ENCODE measurements around the gene TECPR1.
A peak's percentile ranks its signal among the peaks of the same experiment; 100 is the strongest.

Gene TECPR1

DNA sequence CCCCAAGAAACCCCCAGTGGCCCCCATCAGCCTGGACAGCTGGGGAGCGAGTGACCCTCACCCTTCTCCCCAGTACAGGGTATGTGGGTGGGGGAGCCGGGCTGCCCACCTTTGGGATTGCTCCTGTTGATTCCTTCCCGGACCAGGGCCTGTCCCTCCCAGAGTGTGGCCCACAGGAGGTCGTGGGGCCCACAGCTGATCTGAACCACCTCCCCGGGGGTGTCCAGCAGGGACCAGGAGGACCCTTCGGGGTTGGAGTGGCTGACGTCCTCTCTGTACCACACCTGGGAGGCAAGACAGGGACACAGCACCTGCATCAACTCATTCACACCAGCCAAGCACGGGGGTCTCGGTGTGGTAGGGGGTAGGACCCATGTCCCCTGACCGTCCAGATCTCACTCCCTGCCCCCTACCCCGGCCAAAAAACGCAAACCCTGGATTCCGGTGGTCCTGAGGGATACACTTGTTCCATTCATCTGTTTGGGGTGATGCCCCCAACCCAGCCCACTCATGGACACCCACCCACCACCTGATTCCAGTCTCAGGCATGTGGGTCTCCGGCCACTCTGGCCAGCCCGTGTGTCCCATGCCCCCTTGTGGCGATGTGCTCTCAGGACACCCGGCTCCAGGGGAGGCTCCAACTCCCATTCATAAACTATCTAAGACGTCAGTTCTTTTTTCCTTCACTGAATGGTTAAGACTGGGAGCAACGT, 10.9 kb downstream of the TECPR1 start:
- Mint-ChIP-seq H3K9me3 (no peaks in the 10 kb centered on the region), H3K4me1 (no peaks in the 10 kb centered on the region), H3K27ac (peak overlapping the region in 1 of 2 donors; percentile 94), H3K27me3 (no peaks in the 10 kb centered on the region), H3K4me3 (no peak overlapping the region)
- peak; percentile 24 for ATAC-seq
- DNase-seq: peak; percentile 24 to 28

DNA sequence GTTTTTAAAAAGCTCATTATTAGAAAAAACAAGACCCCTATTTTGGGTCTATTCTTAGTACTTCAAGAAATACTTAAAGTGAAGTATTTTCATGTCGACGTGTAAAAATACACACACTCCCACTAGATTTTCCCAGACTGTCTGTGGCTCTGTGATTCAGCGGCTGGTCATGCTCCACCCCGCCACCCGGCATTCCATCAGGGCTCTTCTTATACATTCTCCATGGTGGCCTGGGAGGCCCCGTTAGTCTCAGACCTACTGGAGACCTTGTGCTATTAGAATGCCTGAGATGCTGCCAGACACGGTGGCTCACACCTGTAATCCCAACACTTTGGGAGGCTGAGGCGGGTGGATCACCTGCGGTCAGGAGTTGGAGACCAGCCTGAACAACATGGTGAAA, 13.1 kb downstream of the TECPR1 start:
- DNase-seq: no peak
- Mint-ChIP-seq H3K9me3 (no peaks in the 10 kb centered on the region), H3K4me3 (no peak overlapping the region), H3K27me3 (no peaks in the 10 kb centered on the region), H3K4me1 (no peaks in the 10 kb centered on the region), H3K27ac (peak overlapping the region in 1 of 2 donors; percentile 63)
- no peak for ATAC-seq

DNA sequence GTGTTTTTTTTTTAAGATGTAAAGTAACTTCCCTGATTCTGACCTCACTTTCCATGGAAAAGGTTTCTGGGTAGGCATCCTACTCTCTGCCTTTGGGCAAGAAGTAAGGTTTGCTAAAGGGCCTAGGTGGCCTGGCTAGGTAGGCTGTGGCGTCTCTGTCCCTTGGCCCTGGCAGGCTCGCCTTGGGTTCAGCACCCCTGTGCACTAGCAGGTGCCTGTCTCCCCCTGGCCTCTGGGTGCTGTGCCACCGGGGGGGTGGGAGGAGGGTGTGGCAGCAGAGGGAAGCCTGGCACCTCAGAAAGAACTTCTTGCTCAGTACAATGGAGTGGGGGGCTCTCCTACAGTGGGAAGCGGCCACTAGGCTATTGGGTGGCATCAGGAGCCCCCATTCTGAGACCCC, 14.0 kb downstream of the TECPR1 start:
- Mint-ChIP-seq H3K4me1 (no peaks in the 10 kb centered on the region), H3K4me3 (no peak overlapping the region), H3K27ac (no peak overlapping the region), H3K27me3 (no peaks in the 10 kb centered on the region), H3K9me3 (no peaks in the 10 kb centered on the region)
- ATAC-seq: no peak
- no peak for DNase-seq

DNA sequence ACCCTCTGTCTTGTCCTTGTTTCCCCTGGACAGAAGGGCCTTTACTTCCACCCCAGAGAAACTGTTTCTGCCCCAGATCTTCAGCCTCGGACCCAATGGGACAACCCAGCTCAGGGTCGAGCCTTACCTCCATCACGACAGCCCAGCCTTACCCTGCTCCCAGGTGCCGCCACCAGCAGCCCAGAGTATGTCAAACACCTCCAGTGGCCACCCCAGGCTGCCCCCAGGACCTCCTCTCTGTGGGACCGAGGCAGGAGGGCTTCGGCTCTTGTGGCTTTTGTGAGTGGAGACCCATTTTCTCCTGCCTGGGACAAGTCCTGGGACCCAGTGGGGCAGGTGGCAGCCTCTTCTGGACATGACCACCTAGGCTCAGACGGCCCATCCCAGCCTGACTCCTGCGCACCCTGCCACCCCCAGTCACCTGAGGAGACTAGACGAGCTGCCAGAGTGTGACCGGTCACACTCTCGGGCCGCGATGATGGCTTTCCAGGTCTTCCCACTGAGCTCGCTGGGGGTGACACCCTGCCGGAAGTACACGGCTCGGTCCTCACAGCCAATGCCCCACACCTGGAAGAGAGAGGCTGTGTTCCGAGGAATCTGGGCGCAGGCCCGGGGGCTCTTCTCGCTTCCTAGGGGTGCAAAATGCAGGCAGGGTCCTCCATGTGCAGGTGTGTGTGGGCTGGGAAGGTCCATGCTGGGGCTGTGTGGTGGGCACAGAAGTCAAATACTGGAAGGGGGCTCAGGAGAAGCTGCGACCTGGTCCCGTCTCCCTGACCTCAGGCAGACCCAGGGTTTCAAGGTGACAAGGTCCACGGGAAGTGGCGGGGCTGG, 15.5 kb downstream of the TECPR1 start:
- H3K27ac Mint-ChIP-seq: peak overlapping the region in 1 of 2 donors; percentile 74
- H3K4me1 Mint-ChIP-seq: no peaks in the 10 kb centered on the region
- DNase-seq (no peak), ATAC-seq (no peak)
- no peak overlapping the region for H3K4me3 Mint-ChIP-seq
- H3K9me3 Mint-ChIP-seq: no peaks in the 10 kb centered on the region
- H3K27me3 Mint-ChIP-seq: no peaks in the 10 kb centered on the region

DNA sequence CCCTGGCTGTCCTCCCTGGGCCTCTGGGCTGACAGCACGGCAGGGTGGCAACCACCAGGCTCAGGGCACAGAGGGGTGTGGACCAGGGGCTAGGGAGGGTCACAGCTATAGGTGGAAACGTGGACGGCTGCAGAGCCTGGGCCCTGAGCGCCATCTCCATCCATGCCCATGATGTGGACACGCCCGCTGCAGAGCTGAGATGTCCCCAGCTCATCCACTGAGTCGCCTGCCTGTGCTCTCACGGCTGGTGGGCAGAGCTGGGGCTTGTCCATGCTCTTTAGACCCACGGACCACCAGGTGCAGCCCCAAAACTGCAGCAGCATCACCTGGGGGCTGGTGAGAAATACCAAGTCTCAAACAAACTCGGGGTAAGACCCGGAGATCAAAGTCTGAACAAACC, 16.1 kb downstream of the TECPR1 start:
- ATAC-seq (no peak), DNase-seq (no peak)
- H3K27ac Mint-ChIP-seq: no peak overlapping the region
- H3K9me3 Mint-ChIP-seq: no peaks in the 10 kb centered on the region
- no peak overlapping the region for H3K4me3 Mint-ChIP-seq
- no peaks in the 10 kb centered on the region for H3K4me1 Mint-ChIP-seq
- H3K27me3 Mint-ChIP-seq: no peaks in the 10 kb centered on the region

DNA sequence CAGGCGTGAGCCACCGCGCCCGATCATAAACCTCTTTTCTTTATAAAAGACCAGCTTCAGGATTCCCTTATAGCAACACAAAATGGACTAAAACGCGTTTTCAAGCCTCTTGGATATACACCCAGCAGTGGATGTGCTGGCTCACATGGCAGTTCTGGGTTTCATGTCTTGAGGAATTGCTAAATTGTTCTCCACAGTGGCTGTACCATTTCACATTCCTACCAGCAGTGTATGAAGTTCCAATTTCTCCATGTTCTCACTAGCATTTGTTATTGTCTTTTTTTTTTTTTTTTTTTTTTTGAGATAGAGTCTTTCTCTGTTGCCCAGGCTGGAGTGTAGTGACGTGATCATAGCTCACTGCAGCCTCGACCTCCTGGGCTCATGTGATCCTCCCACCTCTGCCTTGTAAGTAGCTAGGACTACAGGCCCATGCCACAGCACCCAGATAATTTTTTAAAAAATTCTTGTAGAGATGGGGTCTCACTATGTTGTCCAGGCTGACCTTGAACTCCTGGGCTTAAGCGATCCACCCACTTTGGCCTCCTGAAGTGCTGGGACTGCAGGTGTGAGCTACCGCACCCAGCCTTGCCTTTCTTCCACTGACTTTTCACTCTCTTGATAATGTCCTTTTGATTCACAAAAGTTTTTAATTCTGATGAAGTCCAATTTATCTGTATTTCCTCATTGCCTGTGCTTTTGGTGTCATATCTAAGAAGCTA, 17.4 kb downstream of the TECPR1 start:
- no peak for ATAC-seq
- H3K4me1 Mint-ChIP-seq: no peaks in the 10 kb centered on the region
- H3K27ac Mint-ChIP-seq: no peak overlapping the region
- no peaks in the 10 kb centered on the region for H3K27me3 Mint-ChIP-seq
- DNase-seq: no peak
- no peak overlapping the region for H3K4me3 Mint-ChIP-seq
- no peaks in the 10 kb centered on the region for H3K9me3 Mint-ChIP-seq

DNA sequence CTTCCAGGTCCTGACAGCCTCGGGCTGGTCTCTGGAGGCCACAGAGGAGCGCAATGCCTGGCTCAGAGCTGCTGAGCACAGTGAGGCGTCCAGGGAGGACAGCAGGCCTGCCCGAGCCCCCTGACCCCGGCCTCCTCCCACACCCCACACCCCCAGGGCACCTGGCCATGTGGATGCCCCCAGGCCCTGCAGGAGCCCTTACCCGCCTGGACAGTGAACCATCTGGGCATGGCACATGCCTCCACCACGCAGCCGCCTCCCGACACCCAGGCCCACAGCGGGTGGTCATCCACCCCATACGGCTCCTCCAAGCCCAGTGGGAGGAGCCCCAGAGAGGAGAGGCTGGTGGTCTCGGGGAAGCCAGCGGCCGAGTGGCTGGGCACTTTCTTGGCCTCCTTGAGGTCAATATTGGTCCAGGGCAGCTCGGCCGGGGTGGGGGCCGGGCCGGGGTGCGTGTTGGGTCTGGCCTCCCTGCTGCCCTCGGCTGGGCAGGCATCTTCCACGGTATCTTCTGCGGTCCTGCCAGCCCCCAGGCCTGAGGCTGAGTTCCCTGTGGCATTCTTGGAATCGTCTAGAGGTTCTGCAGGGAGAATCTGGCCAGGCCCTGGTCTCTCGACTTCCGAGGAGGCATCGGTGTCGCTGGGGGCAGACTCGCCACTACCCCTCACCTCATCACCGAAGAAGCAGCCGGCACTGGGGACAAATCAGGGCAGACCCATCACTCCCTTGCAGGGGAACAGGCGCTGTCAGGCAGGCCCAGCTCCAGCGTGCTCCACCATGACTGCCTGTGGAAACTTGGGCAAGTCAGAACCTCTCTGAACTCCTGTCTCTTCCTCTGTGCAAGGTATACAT, 18.6 kb downstream of the TECPR1 start:
- Mint-ChIP-seq H3K27me3 (no peaks in the 10 kb centered on the region), H3K4me1 (no peaks in the 10 kb centered on the region), H3K27ac (peak overlapping the region in 1 of 2 donors; percentile 52), H3K4me3 (no peak overlapping the region), H3K9me3 (no peaks in the 10 kb centered on the region)
- no peak for ATAC-seq
- DNase-seq: no peak

DNA sequence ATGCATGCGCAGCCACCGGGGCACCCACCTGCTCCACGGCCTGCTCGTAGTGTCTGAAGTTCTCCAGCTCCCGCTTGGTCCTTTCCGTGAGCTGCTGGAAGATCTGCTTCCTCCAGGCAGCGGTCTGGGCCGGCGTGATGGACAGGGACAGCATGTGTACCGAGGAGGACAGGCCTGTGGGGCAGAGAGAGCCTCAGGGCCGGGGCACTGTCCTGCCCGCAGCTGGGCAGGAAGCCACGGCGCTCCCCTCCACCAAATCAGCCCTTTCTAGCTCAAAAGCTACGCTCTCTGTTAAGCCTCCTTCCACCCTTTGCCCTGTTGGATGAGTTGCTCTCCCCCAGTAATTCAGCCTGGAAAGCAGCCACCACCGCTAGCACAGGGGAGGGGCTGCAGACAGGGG, 19.2 kb downstream of the TECPR1 start:
- Mint-ChIP-seq H3K27me3 (no peaks in the 10 kb centered on the region), H3K9me3 (no peaks in the 10 kb centered on the region), H3K4me3 (no peak overlapping the region), H3K27ac (peak overlapping the region in 1 of 2 donors; percentile 52), H3K4me1 (peaks cover 5% of the 10 kb centered on the region)
- no peak for DNase-seq
- no peak for ATAC-seq

DNA sequence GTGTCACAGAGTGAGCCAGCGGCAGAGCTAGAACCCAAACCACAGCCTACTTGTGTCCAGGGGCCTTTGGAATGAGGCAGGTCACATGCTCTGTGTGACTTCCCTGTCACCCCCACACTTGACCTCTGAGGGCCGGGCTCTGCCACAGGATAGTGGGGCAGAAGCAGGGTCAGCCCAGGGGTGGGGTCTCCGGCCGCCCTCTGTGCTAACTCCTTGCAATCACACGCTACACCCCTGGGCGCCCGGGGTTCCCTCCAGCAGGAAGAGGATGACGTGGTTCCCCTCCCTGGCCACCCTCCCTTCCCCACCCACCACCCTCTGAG, 19.8 kb downstream of the TECPR1 start:
- no peak overlapping the region for H3K27ac Mint-ChIP-seq
- ATAC-seq: no peak
- no peak for DNase-seq
- H3K9me3 Mint-ChIP-seq: no peaks in the 10 kb centered on the region
- peaks cover 5% of the 10 kb centered on the region for H3K4me1 Mint-ChIP-seq
- no peaks in the 10 kb centered on the region for H3K27me3 Mint-ChIP-seq
- H3K4me3 Mint-ChIP-seq: no peak overlapping the region

DNA sequence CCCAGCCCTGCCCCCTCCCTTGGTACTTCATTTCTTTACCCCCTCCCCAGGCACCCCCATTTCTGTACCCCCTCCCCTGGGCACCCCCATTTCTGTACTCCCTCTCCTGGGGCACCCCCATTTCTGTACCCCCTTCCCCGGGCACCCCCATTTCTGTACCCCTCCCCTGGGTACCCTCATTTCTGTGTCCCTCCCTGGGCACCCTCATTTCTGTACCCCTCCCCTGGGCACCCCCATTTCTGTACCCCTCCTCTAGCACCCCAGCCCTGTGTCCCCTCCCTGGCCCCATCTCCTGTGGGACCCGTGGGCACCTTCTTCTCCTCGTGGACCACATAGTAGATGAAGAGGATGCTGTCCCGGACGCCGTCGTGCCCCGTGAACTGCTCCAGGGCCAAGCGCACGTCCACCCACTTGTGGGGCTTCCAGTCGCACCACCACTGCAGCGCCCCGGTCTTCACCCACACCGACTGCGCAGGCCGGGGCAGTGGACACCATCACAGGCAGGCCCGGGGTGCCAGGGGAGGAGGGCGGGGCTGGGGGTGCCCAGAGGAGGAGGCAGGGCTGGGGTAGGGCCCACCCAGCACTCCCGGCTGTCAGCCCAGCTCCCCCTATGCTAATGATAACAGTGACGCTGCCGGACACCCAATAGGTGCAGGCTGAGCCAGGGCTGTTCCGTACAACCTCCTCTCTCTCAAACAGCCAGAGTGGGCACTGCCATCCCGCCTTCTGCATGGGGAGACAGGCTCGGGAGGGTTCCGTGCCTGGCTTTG, 20.4 kb downstream of the TECPR1 start:
- Mint-ChIP-seq H3K4me1 (peaks cover 5% of the 10 kb centered on the region), H3K27ac (no peak overlapping the region), H3K4me3 (no peak overlapping the region), H3K27me3 (no peaks in the 10 kb centered on the region), H3K9me3 (no peaks in the 10 kb centered on the region)
- DNase-seq (no peak), ATAC-seq (peak; percentile 68)

DNA sequence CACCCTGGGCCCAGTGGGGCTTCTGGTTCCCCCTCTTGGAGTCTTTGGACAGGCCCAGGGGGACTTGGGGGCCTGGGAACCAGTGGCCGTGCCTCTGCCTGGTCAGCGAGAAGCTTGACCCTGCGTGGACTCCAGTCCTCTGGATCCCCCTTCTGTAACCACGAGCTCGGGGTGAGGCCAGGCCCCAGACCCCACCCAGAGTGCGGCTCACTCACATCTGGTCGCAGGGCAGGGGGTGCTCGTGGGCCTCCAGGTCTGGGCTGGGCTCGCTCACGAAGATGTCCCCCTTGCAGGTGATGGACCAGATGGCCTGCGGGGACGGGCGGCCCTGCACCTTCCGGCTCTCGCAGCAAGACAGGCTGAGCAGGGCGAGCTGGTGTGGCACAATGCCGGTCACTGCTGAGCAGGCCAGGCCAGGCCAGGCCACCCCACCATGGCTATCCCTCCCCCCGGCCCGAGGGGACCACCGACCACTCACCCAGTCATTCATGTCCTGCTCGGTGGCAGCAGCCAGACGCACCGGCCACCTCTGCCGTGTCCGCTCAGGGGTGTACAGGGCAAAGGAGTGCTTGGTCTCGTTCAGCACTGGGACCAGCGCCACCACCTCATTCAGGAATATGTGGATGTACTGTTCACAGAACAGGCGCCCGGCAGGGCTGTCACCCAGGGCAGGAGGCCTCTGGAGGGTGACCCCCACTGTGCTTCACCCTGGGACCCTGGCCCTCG, 21.1 kb downstream of the TECPR1 start:
- no peak overlapping the region for H3K4me3 Mint-ChIP-seq
- no peaks in the 10 kb centered on the region for H3K9me3 Mint-ChIP-seq

DNA sequence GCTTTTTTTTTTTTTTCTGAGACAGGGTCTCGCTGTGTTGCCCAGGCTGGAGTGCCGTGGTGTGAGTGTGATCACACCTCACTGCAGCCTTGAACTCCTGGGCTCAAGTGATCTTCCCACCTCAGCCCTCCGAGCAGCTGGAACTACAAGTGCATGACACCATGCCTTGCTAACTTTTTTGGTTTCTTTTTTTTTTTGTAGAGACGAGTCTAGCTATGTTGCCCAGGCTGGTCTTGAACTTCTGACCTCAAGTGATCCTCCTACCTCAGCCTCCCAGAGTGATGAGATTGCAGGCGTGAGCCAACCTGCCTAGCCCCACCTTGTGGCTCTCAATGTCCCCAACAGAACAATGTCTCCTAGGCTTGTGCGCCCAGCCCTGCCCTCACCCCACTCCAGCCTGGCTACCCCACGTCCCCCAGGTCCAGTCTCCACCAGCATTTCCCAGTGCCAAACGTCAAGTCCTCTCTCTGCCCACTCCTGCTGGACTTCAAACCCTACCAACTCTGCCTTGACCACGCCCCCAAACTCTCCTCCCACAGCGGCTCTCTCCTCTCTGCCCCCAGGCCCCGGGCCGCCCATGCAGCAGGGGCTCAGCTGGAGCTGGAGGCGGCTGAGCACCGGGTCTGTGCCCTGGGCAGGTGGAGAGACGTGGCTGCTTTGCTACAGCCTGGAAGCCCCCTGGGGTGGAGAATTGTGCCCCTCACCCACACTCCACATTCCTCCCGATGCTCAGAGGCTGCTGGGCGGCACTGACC, 21.9 kb downstream of the TECPR1 start:
- Mint-ChIP-seq H3K27me3 (no peaks in the 10 kb centered on the region), H3K9me3 (no peaks in the 10 kb centered on the region), H3K4me1 (peaks cover 5% of the 10 kb centered on the region), H3K27ac (peak overlapping the region; percentile 72 to 89), H3K4me3 (no peak overlapping the region)
- ATAC-seq (no peak), DNase-seq (no peak)

More for the DNA sequence above, 21.1 kb downstream of the TECPR1 start:
- H3K27ac Mint-ChIP-seq: peak overlapping the region in 1 of 2 donors; percentile 67
- ATAC-seq (peak; percentile 3), DNase-seq (no peak)
- H3K4me1 Mint-ChIP-seq: peaks cover 5% of the 10 kb centered on the region
- H3K27me3 Mint-ChIP-seq: no peaks in the 10 kb centered on the region

DNA sequence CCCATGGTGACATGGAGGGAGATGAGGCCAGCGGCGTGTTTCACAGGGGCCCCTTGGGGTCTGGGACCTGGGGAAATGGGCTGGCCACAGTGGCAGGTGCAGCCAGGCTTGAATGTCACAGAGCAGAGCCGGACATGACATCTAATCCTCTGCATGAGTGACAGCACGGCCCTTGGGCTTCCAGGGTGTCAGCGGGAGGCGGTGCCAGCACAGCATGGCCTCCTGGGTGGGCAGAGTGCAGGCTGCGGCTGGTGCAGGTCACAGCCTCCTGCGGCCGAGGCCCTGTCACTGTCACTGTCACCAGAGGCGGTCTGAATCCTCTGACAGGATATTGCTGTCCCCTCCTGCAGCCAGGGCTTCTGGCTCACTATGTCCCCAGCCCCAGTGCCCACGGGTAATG, 22.6 kb downstream of the TECPR1 start:
- DNase-seq (no peak), ATAC-seq (no peak)
- no peaks in the 10 kb centered on the region for H3K27me3 Mint-ChIP-seq
- no peak overlapping the region for H3K27ac Mint-ChIP-seq
- H3K9me3 Mint-ChIP-seq: no peaks in the 10 kb centered on the region
- no peak overlapping the region for H3K4me3 Mint-ChIP-seq
- peaks cover 5% of the 10 kb centered on the region for H3K4me1 Mint-ChIP-seq

DNA sequence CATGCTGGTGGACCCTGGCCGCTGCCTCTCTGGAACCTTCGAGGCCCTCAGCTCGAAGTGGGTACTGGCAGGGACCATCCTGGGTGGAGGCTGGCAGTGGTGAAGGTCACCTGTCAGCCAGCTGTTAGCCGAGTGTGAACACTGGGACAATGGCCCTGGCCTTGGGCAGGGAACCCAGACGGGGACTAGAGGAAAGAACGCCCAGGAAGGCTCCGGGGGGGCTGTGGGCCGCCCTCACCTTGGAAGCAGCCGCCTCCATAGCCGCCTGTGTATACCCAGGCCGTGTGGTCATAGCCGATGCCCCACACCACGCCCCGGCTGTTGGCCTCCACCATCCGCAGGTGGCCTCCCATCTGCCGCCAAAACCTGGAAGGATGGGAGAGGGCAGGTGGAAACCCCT, 23.2 kb downstream of the TECPR1 start:
- ATAC-seq: no peak
- Mint-ChIP-seq H3K4me3 (no peak overlapping the region), H3K27ac (no peak overlapping the region), H3K27me3 (no peaks in the 10 kb centered on the region), H3K9me3 (no peaks in the 10 kb centered on the region), H3K4me1 (peaks cover 5% of the 10 kb centered on the region)
- no peak for DNase-seq
